SKM-1 treated with dmso at 0.1 percent for 144 hours (cell line): ENCODE results near the gene TSC2.

ENCODE experiments used
- DNase-seq: peaks from one replicate; lab custom pipeline; 2025; ENCODE audit not compliant: unreplicated experiment; lab: John Stamatoyannopoulos, UW

The TSC2 gene

GRCh38 chr16:2047330-2048115 is at the start of gene TSC2, which contains the start of gene NTHL1:
Gene TSC2, plus strand, starts transcription at chr16:2047985. Its CDS starts 631 bp downstream, at chr16:2048616.
Gene NTHL1, minus strand, starts transcription at chr16:2047834. Its CDS starts 11 bp downstream, at chr16:2047823.
- peak; percentile 95 for DNase-seq

- no peak for DNase-seq
Observed at GRCh38 chr16:1998360-1998835, 49.4 kb upstream of the TSC2 start.

- DNase-seq: no peak
Observed at GRCh38 chr16:1998852-1999801, 48.7 kb upstream of the TSC2 start.

GRCh38 chr16:1999866-2000514 is 47.8 kb upstream of the TSC2 start:
- DNase-seq: no peak

GRCh38 chr16:2001035-2001434 is 46.8 kb upstream of the TSC2 start:
- no peak for DNase-seq

- no peak for DNase-seq
Observed at GRCh38 chr16:2001456-2002355, 46.1 kb upstream of the TSC2 start.

GRCh38 chr16:2002406-2003230 is 45.2 kb upstream of the TSC2 start:
- DNase-seq: no peak

- no peak for DNase-seq
Observed at GRCh38 chr16:2003231-2003826, 44.5 kb upstream of the TSC2 start.

GRCh38 chr16:2003827-2004641 is 43.8 kb upstream of the TSC2 start:
- peak; percentile 83 for DNase-seq

- no peak for DNase-seq
Observed at GRCh38 chr16:2004795-2005517, 42.8 kb upstream of the TSC2 start.

- no peak for DNase-seq
Observed at GRCh38 chr16:2005646-2006045, 42.1 kb upstream of the TSC2 start.

GRCh38 chr16:2006317-2006716 is 41.5 kb upstream of the TSC2 start:
- no peak for DNase-seq

GRCh38 chr16:2007081-2007836 is 40.5 kb upstream of the TSC2 start:
- DNase-seq: no peak

- DNase-seq: no peak
Observed at GRCh38 chr16:2008009-2008526, 39.7 kb upstream of the TSC2 start.

GRCh38 chr16:2008631-2009163 is 39.1 kb upstream of the TSC2 start:
- DNase-seq: no peak

- DNase-seq: no peak
Observed at GRCh38 chr16:2009164-2009711, 38.5 kb upstream of the TSC2 start.
